Anterior cingulate cortex (tissue), 58 donors: Measurements from ENCODE around the gene DYRK3.
"Not testable (repeated sequence)": the region's sequence is repeated elsewhere in the genome, so short reads cannot be mapped to it uniquely, and the experiment has no call there.

Experiments
- DNase-seq, 58 donors: peaks; one replicate each; lab custom pipeline; 2025; lab: John Stamatoyannopoulos, UW

DYRK3 gene

DNA sequence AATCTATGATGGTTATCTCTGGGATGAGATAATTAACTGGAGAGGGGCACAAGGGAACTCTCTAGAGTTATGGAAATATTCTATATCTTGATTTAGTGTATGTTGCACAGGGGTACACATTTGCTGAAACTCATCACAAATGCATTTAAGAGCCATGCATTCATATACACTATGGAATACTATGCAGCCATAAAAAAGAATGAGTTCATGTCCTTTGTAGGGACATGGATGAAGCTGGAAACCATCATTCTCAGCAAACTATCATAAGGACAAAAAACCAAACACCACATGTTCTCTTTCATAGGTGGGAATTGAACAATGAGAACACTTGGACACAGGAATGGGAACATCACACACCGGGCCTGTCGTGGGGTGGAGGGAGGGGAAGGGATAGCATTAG lies 8.9 kb upstream of the DYRK3 start:
- not testable (repeated sequence) for DNase-seq

DNA sequence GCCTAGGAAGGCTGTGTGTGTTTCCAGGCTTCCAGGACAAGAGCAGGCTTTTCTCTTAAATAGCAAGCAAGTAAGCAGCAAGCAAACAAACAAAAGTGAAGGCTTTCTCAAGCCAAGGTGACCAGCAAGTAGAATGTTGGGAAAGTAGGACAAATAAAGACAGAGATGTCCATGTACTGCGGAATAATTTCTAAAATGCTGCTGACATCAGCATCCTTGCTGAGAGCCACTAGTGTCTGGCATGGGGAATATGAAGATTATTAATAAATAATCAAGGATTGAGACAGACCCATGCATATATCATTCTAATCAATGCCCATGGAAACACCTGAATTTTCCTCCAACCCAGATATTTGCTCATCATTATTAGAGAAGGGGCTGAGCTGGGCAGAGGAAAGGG lies 6.4 kb upstream of the DYRK3 start:
- no peak for DNase-seq

DNA sequence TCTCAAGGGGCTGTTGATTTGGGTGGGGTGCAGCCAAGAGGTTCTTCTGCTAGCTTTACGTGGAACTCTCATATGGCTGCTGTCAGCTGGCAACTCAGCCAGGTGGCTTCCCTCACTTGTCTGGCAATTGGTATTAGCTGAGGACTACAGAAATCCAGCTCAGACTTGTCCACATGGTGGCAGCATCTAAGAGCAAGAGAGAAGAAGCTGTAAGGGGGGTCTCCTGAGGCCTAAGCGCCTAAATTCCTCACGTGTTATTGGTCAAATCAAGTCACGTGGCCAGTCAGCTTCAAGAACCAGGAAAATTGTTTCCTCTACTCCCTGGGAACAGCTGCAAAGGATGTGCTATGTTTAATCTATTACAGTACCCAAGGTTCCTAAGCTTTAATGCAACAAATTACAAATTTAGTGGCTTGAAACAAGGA lies 4.2 kb upstream of the DYRK3 start:
- peak in 15 of 58 donors; percentile 3 to 40 (median 13) for DNase-seq

DNA sequence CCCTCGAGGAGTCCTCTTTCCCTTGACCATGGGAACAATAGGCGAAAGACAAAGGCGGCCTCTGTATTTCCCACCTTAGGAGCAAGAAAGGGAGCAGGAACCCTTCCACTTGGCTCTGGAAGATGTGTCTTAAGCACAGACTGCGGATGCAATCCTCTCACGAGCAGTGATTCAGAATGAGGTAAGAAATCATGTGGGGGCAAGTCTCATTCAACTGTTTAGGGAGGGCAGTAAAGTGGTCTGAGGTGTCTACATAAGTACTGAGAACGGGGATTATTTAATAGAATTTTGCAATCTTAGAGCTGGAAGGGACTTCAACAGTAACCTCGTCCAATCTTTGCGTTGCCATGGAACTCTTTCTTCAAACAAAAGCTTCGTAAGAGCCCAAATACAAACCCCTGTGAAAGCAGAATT lies 1.6 kb upstream of the DYRK3 start:
- no peak for DNase-seq

DNA sequence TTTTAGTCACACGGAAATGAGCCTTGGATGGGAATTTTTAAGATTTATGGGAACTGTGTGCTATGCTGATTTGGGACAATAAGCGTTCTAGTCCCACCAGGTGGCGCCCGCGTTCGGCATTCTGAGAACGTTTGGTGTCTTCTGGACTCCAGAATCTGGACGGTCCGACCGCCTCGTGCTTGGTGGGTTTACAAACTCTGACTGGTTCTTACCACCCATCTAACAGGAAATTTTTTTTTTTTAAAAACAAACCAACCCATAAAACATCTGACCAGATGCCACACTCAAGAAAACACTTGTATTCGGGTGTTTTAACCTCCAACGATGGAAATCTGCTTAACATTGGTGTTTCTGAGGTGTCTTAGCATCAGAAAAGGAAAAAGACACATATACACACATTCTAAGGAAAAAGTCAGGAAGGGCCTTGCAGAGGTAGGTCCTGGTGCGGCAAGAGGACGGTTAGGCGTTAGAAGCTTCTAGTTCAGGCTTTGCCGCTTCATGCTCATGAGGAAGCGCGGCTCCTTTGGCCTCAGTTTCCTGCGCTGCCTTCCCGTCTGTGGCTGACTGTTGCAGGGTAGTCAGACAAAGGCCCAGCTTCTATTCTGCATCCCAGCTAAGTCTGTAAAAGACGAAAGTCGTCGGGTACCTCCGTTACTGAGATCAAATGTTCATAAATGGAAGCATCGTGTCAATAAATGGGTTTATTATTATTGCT lies 814 bp upstream of the DYRK3 start:
- DNase-seq, result peak; percentile 7 to 99 (median 74)

DNA sequence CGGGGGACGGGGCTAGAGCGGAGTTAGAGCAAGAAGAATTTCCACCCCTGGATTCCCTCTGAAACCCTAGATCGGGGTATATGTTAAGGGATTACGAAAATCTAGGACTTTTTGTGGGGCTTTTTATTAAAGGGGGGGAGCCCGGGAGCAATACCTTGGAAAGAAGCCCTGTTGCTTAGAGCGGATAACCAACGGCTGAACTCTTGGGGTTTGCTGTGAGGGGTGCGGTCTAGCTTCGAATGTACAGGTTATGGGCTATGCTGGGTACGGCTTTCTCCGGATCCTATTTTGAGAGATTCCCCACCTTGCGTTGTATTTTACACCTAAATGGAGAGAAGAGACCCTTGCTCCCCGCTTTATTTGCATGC lies 626 bp downstream of the DYRK3 start:
- DNase-seq, result no peak

DNA sequence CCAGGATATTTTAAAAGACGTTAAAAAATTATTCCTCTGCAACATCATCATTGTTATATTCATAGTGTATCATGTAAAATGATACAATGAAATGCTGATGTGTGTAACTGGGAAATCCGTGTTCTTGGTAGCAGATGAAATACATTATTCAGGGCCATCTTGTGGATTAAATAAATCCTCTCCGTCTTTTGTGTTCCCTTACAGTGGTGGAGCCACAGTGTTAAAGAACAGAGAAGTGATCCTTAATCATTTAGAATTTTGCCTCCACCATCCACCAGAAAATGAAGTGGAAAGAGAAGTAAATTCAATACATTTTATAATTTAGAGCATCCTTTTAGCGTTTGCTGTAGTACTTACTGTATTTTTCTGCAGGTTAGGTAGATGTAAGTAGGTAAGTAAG lies 1.3 kb downstream of the DYRK3 start:
- DNase-seq, result no peak

DNA sequence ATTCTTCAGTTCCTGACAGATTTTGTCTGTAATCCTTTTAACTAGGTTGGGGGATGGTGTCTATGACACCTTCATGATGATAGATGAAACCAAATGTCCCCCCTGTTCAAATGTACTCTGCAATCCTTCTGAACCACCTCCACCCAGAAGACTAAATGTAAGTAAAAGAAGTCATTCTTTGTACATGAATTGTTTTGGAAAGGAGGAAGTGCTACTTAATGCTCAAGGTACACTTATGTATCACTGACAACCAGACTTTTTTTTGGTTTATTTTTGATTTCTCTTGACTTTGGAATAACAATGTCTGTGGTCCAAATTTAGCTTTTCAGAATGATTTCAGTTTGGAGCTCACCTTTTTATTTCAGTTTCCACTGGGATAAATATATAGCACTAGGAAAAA lies 2.3 kb downstream of the DYRK3 start:
- DNase-seq, result no peak

DNA sequence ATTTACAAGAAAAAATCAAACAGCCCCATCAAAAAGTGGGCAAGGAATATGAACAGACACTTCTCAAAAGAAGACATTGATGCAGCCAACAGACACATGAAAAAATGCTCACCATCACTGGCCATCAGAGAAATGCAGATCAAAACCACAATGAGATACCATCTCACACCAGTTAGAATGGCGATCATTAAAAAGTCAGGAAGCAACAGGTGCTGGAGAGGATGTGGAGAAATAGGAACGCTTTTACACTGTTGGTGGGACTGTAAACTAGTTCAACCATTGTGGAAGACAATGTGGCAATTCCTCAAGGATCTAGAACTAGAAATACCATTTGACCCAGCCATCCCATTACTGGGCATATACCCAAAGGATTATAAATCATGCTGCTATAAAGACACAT lies 6.7 kb downstream of the DYRK3 start:
- not testable (repeated sequence) for DNase-seq

DNA sequence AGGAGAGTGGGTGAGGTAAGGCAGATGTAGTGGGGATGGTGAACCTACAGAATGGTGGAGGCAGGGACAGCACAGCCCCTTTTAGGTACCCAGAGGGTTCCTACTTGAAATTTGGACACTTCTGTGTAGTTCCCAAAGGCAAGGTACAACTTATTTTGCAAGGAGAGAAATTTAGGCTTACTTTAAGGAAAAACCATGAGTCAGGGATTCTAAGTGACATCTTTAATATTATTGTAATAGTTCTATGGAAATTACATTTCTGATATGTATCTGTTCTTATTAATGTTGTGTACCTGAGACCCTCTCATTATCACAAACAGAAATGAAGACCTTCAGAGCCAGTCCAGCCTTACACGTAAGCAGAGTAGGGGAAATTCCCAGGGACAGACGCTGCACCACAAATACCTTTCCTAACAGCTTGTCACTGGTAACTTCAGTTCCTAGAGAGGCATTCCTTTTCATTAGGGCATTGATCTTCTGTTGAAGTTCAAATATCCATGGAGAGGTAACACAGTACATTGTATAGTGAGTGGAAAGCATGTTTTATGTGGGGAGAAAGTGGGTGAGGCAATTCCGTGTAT lies 7.9 kb downstream of the DYRK3 start:
- no peak for DNase-seq

DNA sequence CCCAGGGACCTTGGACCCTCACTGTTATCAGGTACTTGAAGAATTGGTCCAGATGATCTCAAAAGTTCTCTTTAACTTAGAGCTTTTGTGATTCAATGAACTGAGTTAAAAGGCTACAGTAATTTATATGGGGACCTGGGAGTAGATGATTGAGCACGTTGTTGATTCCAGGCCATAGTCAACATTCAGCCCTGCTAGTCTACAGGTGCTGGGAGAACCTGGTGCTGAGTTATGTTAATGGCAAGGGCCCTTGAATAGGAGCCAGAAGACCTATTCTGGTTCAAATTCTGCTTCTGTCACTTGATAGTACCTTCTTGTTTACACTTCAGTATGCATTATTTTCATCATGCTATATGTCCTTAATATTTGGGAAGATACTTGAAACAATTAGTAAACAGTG lies 11.2 kb downstream of the DYRK3 start:
- DNase-seq, result no peak

DNA sequence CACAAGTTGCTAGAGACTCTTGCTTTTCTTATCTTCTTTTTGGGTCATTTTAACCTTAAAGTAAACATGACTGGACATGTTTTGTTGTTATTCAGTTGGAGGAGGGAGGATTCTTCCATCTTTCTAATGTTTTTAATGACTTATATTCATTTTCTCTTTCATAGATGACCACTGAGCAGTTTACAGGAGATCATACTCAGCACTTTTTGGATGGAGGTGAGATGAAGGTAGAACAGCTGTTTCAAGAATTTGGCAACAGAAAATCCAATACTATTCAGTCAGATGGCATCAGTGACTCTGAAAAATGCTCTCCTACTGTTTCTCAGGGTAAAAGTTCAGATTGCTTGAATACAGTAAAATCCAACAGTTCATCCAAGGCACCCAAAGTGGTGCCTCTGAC lies 11.9 kb downstream of the DYRK3 start:
- no peak for DNase-seq

DNA sequence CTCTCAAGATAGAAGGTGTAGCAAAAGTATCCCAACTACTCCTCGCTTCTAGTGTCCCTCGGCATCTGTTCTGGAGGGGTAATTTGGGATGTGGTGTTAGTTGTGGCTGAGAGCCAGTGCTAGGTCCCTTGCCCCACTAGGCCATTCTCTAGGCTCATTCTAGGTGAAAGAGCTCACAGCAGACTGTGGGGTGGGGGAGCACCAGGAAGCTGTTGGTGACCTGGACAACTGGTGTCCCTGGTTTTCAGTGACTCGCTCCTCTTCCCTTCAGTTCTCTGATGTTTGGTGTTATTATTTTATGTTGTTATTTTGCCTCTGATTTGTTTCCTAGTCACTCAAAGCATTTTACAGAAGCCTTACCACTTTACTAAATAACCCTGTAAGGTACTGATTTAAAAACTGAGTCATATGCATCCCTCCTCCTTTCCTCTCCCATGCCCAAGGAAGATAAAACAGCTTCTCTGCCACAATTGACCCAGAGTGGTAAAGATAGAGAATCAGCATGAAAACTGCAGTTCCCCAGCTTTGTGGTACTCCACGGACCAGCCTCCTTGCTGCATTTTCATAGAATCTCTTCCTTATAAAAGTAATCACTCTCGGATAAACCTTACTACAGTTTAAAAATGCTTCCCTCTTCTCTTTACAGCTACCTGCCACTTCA lies 14.1 kb downstream of the DYRK3 start:
- no peak for DNase-seq

DNA sequence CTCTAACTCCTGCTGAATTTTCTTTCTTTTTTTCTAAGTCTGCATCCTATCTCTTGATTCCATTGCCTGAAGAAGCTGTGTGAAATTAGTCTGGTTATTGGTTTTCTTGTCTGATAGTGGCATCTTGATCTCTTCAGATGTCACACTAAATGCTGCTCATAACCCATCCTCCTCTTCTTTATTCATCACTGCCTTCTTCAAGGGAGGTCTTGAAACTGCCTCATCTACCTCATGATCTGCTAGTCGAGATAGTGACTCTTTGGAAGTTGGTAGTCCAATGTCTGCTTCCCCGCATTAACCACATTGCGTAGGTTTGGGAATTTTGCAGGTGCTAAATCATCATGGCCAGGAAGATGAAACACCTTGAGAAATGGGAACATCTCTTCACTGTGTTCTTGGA lies 15.7 kb downstream of the DYRK3 start:
- DNase-seq, result no peak

DNA sequence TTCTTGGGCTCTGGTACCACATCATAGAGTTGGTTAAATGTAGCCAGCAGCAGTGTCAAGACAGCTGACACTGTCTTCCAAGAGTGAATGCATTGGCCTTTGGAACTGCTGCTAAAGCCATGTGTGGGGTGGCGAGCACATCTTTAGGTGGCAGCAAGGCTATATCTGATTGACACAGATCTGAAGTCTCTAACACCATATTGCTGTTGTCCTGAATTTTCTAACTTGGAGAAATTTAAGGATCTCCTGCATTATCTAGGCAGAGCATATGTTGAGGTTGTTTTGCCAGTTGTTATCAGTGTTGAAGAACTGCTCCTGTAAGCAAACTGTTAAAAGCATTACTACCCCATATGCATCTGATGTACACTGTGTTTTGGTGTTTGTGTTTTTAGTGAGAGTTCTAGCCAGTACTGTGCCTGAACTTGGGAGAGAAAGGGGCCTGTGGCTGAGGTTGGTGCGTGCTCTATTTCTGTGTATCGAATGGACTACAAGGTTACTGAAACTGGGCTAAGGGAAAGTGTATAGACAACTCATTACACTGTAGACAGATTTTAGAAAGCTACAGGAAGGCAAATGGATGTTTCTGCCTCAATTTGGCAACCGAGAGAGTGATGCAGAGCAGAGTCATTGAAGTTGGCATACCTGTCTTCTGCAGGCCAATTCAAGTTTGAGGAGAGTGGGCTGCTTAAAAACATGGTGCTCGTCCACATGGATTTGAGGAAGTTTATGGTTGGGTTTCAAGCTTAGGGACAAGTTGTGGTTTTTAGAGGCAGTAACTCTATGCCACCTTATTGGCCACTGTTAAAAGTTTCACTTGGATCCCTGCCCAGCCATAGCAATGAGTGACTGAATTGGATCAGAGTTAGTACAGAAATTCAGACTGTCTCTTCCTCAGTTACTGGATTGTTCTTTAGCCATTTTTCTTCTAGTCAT lies 16.9 kb downstream of the DYRK3 start:
- no peak for DNase-seq

DNA sequence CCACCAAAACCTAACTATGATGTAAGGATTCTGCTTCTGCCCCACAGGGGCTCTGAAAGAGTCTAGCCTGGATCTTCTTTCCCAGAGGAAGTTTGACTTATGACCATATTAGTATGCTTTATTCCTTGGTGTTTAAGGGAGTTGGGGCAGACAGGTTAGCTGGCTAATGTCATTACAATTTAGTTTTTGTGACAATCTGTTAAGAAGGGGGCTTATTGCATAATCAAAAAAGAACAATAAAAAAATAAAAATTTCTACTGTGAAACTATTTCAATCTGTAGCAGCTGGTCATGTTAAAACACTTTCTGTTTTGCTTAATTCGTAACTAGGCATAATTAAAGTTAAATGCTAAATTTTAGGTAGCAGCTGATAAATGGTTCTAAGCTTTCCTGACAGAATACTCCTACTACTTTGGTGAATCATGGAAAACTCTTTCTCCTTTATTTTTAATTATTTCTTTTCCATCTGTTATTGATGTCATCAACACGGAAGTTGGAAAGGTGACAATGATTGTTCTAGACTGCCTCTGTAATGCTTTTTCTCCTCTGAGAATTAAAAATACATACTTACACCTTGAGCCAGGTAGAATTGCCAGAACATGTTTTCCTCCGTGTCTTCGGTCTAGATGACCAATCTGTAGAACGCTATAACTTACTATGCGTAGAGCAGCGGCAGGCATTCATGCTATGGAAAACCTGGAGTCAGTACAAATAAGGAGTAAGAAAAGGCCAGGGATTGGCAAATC lies 18.6 kb downstream of the DYRK3 start:
- no peak for DNase-seq

DNA sequence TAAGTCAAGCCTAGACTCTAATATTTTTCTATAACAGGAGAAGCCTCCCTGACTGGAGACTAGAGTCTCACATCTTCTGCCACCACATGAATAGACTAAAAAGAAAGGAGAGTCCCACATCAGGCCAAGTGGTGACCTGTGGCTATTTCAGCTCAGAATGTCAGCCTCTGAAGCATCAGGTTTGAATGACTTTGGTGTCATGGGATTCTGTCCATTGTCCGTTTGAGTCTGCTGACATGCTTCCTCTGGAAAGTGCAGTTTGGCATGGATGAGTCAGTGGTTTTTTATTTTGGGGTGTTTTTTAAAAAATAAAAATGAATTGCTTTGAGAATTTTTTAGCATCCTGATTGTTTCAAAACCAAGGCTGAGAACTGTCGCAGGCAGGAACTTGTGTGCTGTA lies 19.5 kb downstream of the DYRK3 start:
- no peak for DNase-seq

DNA sequence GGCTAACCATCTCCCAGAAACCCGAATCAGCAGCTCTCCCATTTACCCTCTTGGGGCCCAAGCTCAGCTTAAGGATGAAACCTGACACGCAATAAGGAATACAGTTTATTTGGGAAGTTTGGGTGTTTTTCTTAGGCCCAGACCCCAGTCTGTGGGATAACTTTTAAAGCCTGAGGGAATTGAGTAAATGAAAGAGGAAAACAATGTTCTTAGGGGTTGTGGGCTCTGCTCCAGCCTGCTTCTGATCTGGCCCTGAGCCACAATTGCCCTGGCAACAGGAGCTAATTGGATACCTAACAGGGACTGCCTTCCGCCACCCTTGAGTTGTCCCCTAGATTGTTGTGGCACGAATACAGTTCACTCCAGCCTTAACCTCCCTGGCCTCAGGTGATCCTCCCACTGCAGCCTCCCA lies 20.1 kb downstream of the DYRK3 start:
- no peak for DNase-seq

DNA sequence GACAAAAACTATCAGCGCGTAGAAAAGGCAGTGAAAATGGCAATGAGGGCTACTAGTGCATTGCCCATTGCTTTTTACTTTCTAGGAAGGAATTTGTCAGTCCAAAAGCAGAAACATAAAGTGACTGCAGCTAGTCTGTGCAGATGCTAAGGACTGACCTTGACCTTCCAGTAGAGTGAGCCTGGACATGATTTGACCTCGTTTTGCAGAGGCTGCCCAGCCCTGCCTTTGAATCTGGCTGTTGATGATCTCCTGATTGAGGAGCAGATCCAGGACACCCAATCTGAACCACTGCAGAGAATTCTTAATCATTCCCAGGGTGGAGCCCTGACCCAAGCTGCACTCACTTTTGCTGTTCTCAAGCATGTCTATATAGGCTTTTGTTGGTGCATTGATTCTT lies 21.6 kb downstream of the DYRK3 start:
- DNase-seq, result no peak

DNA sequence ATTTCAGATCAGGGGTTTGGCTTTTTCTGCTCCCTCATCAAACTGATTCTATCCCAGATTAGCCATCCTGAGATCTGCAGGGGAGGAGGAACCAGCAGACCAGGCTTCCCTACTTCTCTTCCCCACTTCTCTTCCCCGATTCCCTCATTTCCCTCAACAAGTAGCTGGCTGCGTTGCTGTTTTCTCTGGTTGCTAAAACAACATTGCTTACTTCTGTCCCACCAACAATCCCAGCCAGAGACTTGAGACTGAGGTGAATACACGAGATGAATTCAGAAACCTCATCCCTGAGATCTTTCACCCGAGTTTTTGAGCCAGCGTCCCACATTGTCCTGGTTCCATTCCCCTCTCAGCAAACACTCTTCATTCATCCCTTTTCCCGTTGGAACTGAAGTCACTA lies 22.4 kb downstream of the DYRK3 start:
- DNase-seq, result no peak
